ENCODE results near the gene RHBG. TPM values are rescaled to one million over a fixed set of nuclear protein-coding genes. Genes with fewer than 3 reads are reported as not detected.
A peak's percentile ranks its signal among the peaks of the same experiment; 100 is the strongest.

The RHBG gene
- total RNA-seq, 2 donors from 2014 or later, result 0.85 TPM; not detected in 1

DNA sequence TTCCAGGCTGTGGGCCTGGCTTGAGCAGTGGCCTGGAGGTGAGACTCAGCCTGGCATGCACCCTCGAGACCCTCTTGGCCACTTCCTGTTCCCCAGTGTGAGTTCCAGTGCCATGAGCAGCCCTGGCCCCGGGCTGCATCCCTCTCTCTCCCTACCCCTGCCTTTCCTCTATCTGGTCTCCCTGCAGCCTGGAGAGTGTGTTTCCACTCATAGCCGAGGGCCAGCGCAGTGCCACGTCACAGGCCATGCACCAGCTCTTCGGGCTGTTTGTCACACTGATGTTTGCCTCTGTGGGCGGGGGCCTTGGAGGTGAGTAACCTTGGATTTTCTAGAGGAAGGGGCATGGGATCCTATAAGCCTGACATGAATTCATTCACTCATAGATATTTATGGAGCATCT is 13.6 kb downstream of the RHBG start:
- DNase-seq (ENCODE audit: low spot score), result no peak
- H3K27ac ChIP-seq, result no peak overlapping the region
- 73% methylated on average over 7 of the region's 7 CpGs for WGBS
- no peak overlapping the region for H3K4me3 ChIP-seq
- no peaks in the 10 kb centered on the region for H3K4me1 ChIP-seq (replicated peaks)
- intact Hi-C loops (cut with DNase I), result loop anchor here (10.0 kb wide), 1 partner anchor 232 kb away; the partner anchor contains the start of gene HAPLN2
- no peaks in the 10 kb centered on the region for H3K36me3 ChIP-seq
- H3K9me3 ChIP-seq, result no peaks in the 10 kb centered on the region
- no peak for TF ChIP-seq POLR2A (IDR thresholded peaks at IDR 0.05)
- TF ChIP-seq, protein P1, sequence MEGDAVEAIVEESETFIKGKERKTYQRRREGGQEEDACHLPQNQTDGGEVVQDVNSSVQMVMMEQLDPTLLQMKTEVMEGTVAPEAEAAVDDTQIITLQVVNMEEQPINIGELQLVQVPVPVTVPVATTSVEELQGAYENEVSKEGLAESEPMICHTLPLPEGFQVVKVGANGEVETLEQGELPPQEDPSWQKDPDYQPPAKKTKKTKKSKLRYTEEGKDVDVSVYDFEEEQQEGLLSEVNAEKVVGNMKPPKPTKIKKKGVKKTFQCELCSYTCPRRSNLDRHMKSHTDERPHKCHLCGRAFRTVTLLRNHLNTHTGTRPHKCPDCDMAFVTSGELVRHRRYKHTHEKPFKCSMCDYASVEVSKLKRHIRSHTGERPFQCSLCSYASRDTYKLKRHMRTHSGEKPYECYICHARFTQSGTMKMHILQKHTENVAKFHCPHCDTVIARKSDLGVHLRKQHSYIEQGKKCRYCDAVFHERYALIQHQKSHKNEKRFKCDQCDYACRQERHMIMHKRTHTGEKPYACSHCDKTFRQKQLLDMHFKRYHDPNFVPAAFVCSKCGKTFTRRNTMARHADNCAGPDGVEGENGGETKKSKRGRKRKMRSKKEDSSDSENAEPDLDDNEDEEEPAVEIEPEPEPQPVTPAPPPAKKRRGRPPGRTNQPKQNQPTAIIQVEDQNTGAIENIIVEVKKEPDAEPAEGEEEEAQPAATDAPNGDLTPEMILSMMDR (IDR thresholded peaks at IDR 0.05), result no peak
- TF ChIP-seq POLR2AphosphoS5 (IDR thresholded peaks at IDR 0.05), result no peak
- peaks cover 1% of the 10 kb centered on the region for H3K27me3 ChIP-seq (replicated peaks; ENCODE audit: insufficient read depth)

DNA sequence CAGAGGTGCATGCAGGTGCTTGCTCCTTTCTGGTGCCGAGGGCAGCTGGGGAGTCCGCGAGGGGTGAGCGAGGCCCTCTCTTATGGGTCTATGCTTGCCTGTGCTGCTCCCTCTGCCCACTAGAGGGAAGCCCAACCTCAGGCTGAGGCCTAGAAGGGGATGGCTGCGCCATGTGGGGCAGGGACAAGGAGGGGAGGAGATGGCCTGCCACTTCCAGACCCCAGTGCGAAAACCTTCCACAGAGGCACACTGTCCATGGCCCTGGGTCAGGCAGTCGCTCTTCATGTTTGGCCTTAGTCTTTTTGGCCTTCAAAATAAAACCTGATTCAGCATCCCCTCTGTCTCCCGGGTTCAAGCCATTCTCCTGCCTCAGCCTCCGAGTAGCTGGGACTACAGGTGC is 14.0 kb downstream of the RHBG start:
- Histone ChIP-seq H3K27me3 (replicated peaks; ENCODE audit: insufficient read depth) (peaks cover 6% of the 10 kb centered on the region), H3K27ac (no peak overlapping the region), H3K4me1 (replicated peaks) (no peaks in the 10 kb centered on the region), H3K36me3 (no peaks in the 10 kb centered on the region), H3K4me3 (no peak overlapping the region), H3K9me3 (no peaks in the 10 kb centered on the region)
- no peak for TF ChIP-seq POLR2A (IDR thresholded peaks at IDR 0.05)
- TF ChIP-seq POLR2AphosphoS5 (IDR thresholded peaks at IDR 0.05), result no peak
- TF ChIP-seq, protein P1 (IDR thresholded peaks at IDR 0.05), result peak in 3 of 4 experiments; percentile 33 to 76 (median 61)
- DNase-seq (ENCODE audit: low spot score), result peak; percentile 32
- intact Hi-C loops (cut with DNase I), result loop anchor here (10.0 kb wide), 1 partner anchor 232 kb away; the partner anchor contains the start of gene HAPLN2
- 47% methylated on average over 9 of the region's 9 CpGs for WGBS

DNA sequence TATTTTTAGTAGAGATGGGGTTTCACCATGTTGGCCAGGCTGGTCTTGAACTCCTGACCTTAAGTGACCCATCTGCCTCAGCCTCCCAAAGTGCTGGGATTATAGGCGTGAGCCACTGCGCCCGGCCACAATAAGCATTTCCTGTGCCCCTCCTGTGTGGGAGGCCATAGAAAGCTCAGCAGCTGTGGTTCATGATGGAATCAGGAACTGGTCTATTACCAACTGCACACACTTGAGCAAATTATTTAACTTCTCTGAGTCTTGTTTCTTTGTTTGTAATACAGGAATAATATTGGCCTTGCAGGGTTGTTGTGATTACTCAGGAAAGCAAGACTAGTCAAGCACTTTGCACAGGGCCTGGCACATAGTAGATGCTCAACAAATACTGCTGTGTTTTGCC is 15.0 kb downstream of the RHBG start:
- Histone ChIP-seq H3K4me3 (no peak overlapping the region), H3K27ac (no peak overlapping the region), H3K36me3 (no peaks in the 10 kb centered on the region), H3K27me3 (replicated peaks; ENCODE audit: insufficient read depth) (peaks cover 11% of the 10 kb centered on the region), H3K9me3 (no peaks in the 10 kb centered on the region), H3K4me1 (replicated peaks) (no peaks in the 10 kb centered on the region)
- 86% methylated on average over 3 of the region's 3 CpGs for WGBS
- intact Hi-C loops (cut with DNase I), result loop anchor here (2.0 to 10.0 kb wide), 2 partner anchors 63 to 231 kb away; partner anchors contain the start of gene HAPLN2
- no peak for DNase-seq (ENCODE audit: low spot score)
- TF ChIP-seq, protein P1 (IDR thresholded peaks at IDR 0.05), result no peak
- TF ChIP-seq POLR2AphosphoS5 (IDR thresholded peaks at IDR 0.05), result no peak
- TF ChIP-seq POLR2A (IDR thresholded peaks at IDR 0.05), result no peak

DNA sequence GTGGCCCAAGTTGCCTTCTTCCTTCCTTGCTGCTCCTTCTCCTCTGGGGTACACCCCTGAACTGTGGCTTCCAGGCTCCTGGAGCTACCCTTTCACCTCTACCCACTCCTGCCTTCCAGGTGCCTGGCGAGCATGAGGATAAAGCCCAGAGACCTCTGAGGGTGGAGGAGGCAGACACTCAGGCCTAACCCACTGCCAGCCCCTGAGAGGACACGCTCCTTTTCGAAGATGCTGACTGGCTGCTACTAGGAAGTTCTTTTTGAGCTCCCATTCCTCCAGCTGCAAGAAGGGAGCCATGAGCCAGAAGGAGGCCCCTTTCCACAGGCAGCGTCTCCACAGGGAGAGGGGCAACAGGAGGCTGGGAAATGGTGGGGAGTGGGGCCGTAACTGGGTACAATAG is 15.6 kb downstream of the RHBG start:
- Histone ChIP-seq H3K36me3 (no peaks in the 10 kb centered on the region), H3K27me3 (replicated peaks; ENCODE audit: insufficient read depth) (peaks cover 16% of the 10 kb centered on the region), H3K4me1 (replicated peaks) (no peaks in the 10 kb centered on the region), H3K4me3 (no peak overlapping the region), H3K9me3 (no peaks in the 10 kb centered on the region), H3K27ac (no peak overlapping the region)
- intact Hi-C loops (cut with DNase I), result loop anchor here (2.0 to 10.0 kb wide), 3 partner anchors 62 to 273 kb away; partner anchors contain the start of gene HAPLN2
- no peak for DNase-seq (ENCODE audit: low spot score)
- no peak for TF ChIP-seq POLR2A (IDR thresholded peaks at IDR 0.05)
- TF ChIP-seq POLR2AphosphoS5 (IDR thresholded peaks at IDR 0.05), result no peak
- TF ChIP-seq, protein P1 (IDR thresholded peaks at IDR 0.05), result no peak
- 90% methylated on average over 5 of the region's 5 CpGs for WGBS

DNA sequence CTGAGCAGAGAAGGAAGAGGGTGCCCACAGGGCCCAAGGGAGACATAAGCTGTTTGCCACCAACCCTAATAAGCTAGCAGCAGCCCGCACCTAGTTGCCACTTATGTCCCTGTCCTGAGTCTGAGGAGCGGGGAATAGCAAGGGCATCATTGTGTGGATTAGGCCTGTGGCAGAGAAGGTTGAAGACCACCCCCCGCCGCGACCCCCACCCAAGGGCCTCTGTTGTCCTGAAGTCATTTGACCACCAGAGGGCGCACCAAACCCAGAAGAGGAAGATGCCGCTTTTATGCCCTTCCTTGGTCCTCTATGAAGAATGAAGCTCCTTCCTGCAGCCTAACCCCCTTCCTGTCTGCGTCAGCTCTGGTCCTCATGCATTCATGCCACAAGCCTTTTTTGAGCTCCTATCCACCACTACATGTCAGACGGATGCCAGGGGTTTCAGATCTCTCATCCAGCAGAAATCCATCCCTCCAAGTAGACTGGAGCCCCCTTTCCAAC is 16.6 kb downstream of the RHBG start:
- no peak for TF ChIP-seq POLR2A (IDR thresholded peaks at IDR 0.05)
- TF ChIP-seq, protein P1 (IDR thresholded peaks at IDR 0.05), result peak; percentile 73 to 87 (median 83)
- H3K27me3 ChIP-seq (replicated peaks; ENCODE audit: insufficient read depth), result peaks cover 17% of the 10 kb centered on the region
- peak; percentile 37 for DNase-seq (ENCODE audit: low spot score)
- no peaks in the 10 kb centered on the region for H3K36me3 ChIP-seq
- intact Hi-C loops (cut with DNase I), result loop anchor here (2.0 to 10.0 kb wide), 3 partner anchors 61 to 272 kb away; partner anchors contain the start of gene HAPLN2
- H3K9me3 ChIP-seq, result no peaks in the 10 kb centered on the region
- no peaks in the 10 kb centered on the region for H3K4me1 ChIP-seq (replicated peaks)
- H3K4me3 ChIP-seq, result no peak overlapping the region
- WGBS, result 14% methylated on average over 9 of the region's 9 CpGs
- no peak overlapping the region for H3K27ac ChIP-seq

Measured in prostate gland (tissue), 2 donors.